Endodermal cell (in vitro differentiated cells): Measurements from ENCODE around the gene NPAS3. TPM values are rescaled to one million over a fixed set of nuclear protein-coding genes. Genes with fewer than 3 reads are reported as not detected.

Source experiments
- DNase-seq: peaks from one replicate; pipeline ENCODE4 v3.0.0-alpha.2; 2017
- H3K27ac ChIP-seq: 2 replicates; pipeline ENCODE4 v1.5.1; 2013; ENCODE audit warnings: mild to moderate bottlenecking, low read depth, low read length, moderate library complexity
- H3K27me3 ChIP-seq: 2 replicates; pipeline ENCODE4 v1.6.1; 2013; ENCODE audit warnings: mild to moderate bottlenecking, low read length, moderate library complexity; ENCODE audit not compliant: insufficient read depth, control insufficient read depth, poor library complexity, severe bottlenecking
- H3K36me3 ChIP-seq: 2 replicates; pipeline ENCODE4 v1.7.0; 2013; ENCODE audit warnings: mild to moderate bottlenecking, low read length, moderate library complexity; ENCODE audit not compliant: control insufficient read depth, insufficient read depth
- H3K4me1 ChIP-seq: one replicate; pipeline ENCODE4 v1.7.0; 2013; ENCODE audit warnings: low read length; ENCODE audit not compliant: control insufficient read depth, insufficient read depth
- H3K4me3 ChIP-seq: 2 replicates; pipeline ENCODE4 v1.5.1; 2013; ENCODE audit warnings: mild to moderate bottlenecking, low read length, moderate library complexity
- H3K9ac ChIP-seq: 2 replicates; pipeline ENCODE4 v1.6.1; 2013; ENCODE audit warnings: mild to moderate bottlenecking, low read length, moderate library complexity; ENCODE audit not compliant: poor library complexity, severe bottlenecking; ENCODE audit errors: extremely low read depth
- H3K9me3 ChIP-seq: 2 replicates; pipeline ENCODE4 v1.6.1; 2013; ENCODE audit warnings: mild to moderate bottlenecking, low read length, moderate library complexity; ENCODE audit not compliant: control insufficient read depth
- H3K27ac Mint-ChIP-seq: 2 replicates; pipeline ENCODE4 v1.8.0; 2020; ENCODE audit warnings: mixed read lengths
- H3K27me3 Mint-ChIP-seq: 2 replicates; pipeline ENCODE4 v1.8.0; 2021; ENCODE audit warnings: mild to moderate bottlenecking, mixed read lengths; ENCODE audit not compliant: insufficient read depth
- H3K36me3 Mint-ChIP-seq: 2 replicates; pipeline ENCODE4 v1.8.0; 2020; ENCODE audit warnings: low read depth, mixed read lengths
- H3K4me1 Mint-ChIP-seq: 2 replicates; pipeline ENCODE4 v1.8.0; 2020; ENCODE audit warnings: mixed read lengths
- H3K4me3 Mint-ChIP-seq: 2 replicates; pipeline ENCODE4 v1.8.0; 2020; ENCODE audit warnings: mild to moderate bottlenecking, moderate library complexity, mixed read lengths
- H3K9me3 Mint-ChIP-seq: 2 replicates; pipeline ENCODE4 v1.8.0; 2020; ENCODE audit warnings: mild to moderate bottlenecking, mixed read lengths
- CTCF ChIP-seq: fragments of 200-600 bp; sonication (generic); conservative IDR thresholded peaks from 2 replicates; pipeline ENCODE4 v1.5.0; 2021; ENCODE audit warnings: antibody characterized with exemption, mild to moderate bottlenecking
- WGBS, 2 experiments: methylation state at CpG; one replicate each; pipeline versions ENCODE4 v1.1.5 to v1.1.7; 2013; ENCODE audit warnings: missing lambda C conversion rate in 2 of 2, mixed read lengths in 1 of 2; ENCODE audit not compliant: insufficient coverage in 1 of 2, insufficient read length in 1 of 2; 5-methylcytosine and 5-hydroxymethylcytosine counted together
- total RNA-seq, 2 donors: library from RNA; stranded (reverse); fragmentation: NEBNext Ultra II Directional in 1 of 2; extraction: Animal tissue kit (Norgen Biotek cat#: 25700) in 1 of 2; gene quantifications; 2 replicates in 1 of 2; 3 replicates in 1 of 2; pipeline ENCODE4 v1.2.1, GENCODE V29; 2021

NPAS3 gene
- total RNA-seq, 2 donors from 2014 or later, result 1.4 to 1.6 TPM

GRCh38 chr14:33186656-33187055, 248.0 kb downstream of the NPAS3 start:
- Histone ChIP-seq H3K4me1 (no peaks in the 10 kb centered on the region), H3K27me3 (no peaks in the 10 kb centered on the region), H3K4me3 (no peak overlapping the region), H3K9me3 (no peaks in the 10 kb centered on the region), H3K27ac (no peak overlapping the region), H3K36me3 (no peaks in the 10 kb centered on the region), H3K9ac (no peak overlapping the region)
- Mint-ChIP-seq H3K27ac (no peak overlapping the region), H3K9me3 (no peaks in the 10 kb centered on the region), H3K4me1 (no peaks in the 10 kb centered on the region), H3K4me3 (no peak overlapping the region), H3K36me3 (no peaks in the 10 kb centered on the region), H3K27me3 (no peaks in the 10 kb centered on the region)
- TF ChIP-seq CTCF, result no peak
- DNase-seq, result no peak

- Mint-ChIP-seq H3K27ac (no peak overlapping the region), H3K27me3 (no peaks in the 10 kb centered on the region), H3K9me3 (no peaks in the 10 kb centered on the region), H3K4me1 (peaks cover 3% of the 10 kb centered on the region), H3K4me3 (no peak overlapping the region), H3K36me3 (no peaks in the 10 kb centered on the region)
- TF ChIP-seq CTCF, result no peak
- Histone ChIP-seq H3K4me1 (no peaks in the 10 kb centered on the region), H3K27me3 (no peaks in the 10 kb centered on the region), H3K4me3 (no peak overlapping the region), H3K36me3 (no peaks in the 10 kb centered on the region), H3K9ac (no peak overlapping the region), H3K27ac (no peak overlapping the region), H3K9me3 (no peaks in the 10 kb centered on the region)
- 86 to 91% methylated on average over 2 of the region's 2 CpGs for WGBS, 2 experiments
- no peak for DNase-seq
These were observed 250.2 kb downstream of the NPAS3 start for GRCh38 chr14:33188880-33189279.

GRCh38 chr14:33191855-33192254, 253.2 kb downstream of the NPAS3 start:
- Mint-ChIP-seq H3K27me3 (no peaks in the 10 kb centered on the region), H3K9me3 (no peaks in the 10 kb centered on the region), H3K27ac (no peak overlapping the region), H3K36me3 (no peaks in the 10 kb centered on the region), H3K4me1 (peaks cover 3% of the 10 kb centered on the region), H3K4me3 (no peak overlapping the region)
- no peak for TF ChIP-seq CTCF
- no peak overlapping the region for H3K9ac ChIP-seq
- no peaks in the 10 kb centered on the region for H3K9me3 ChIP-seq
- H3K4me3 ChIP-seq, result no peak overlapping the region
- no peaks in the 10 kb centered on the region for H3K27me3 ChIP-seq
- no peak overlapping the region for H3K27ac ChIP-seq
- no peaks in the 10 kb centered on the region for H3K4me1 ChIP-seq
- no peaks in the 10 kb centered on the region for H3K36me3 ChIP-seq
- DNase-seq, result no peak
